Fibroblast of lung (primary cell): Measurements from ENCODE around the gene PUS7. TPM values are rescaled to one million over a fixed set of nuclear protein-coding genes. Genes with fewer than 3 reads are reported as not detected.

Experiments used
- DNase-seq, 2 donors: peaks; one replicate each; pipeline versions ENCODE4 v3.0.0 to v3.0.0-alpha.2; 2010; ENCODE audit warnings: low read depth in 2 of 2
- H2AFZ ChIP-seq: 2 replicates; pipeline ENCODE4 v1.5.1; 2012; ENCODE audit warnings: low read length, control low read depth, inconsistent platforms
- H3K27ac ChIP-seq: 2 replicates; pipeline ENCODE4 v1.5.1; 2011; ENCODE audit warnings: low read length, control low read depth; ENCODE audit not compliant: insufficient read depth
- H3K27me3 ChIP-seq: 2 replicates; pipeline ENCODE4 v1.5.1; 2011; ENCODE audit warnings: mild to moderate bottlenecking, low read length; ENCODE audit not compliant: control insufficient read depth, insufficient read depth
- H3K36me3 ChIP-seq: 2 replicates; pipeline ENCODE4 v1.5.1; 2011; ENCODE audit warnings: low read length; ENCODE audit not compliant: control insufficient read depth, insufficient read depth
- H3K4me1 ChIP-seq: 2 replicates; pipeline ENCODE4 v1.5.1; 2011; ENCODE audit warnings: low read length; ENCODE audit not compliant: control insufficient read depth, insufficient read depth; ENCODE audit errors: extremely low read depth
- H3K4me2 ChIP-seq: 2 replicates; pipeline ENCODE4 v1.5.1; 2011; ENCODE audit warnings: low read length, control low read depth; ENCODE audit not compliant: insufficient read depth; ENCODE audit errors: extremely low read depth
- H3K4me3 ChIP-seq, 4 experiments: fragments of 200-600 bp in 1 of 4; sonication (generic) in 1 of 4; replicated peaks in 1 of 4; 2 replicates each; pipeline ENCODE4 v1.5.1; 2011 to 2016; ENCODE audit warnings: low read length in 4 of 4, low read depth in 3 of 4, mild to moderate bottlenecking in 3 of 4, control low read depth in 2 of 4, inconsistent platforms in 1 of 4, mixed read lengths in 1 of 4; ENCODE audit not compliant: insufficient read depth in 1 of 4; ENCODE audit errors: control extremely low read depth in 1 of 4
- H3K79me2 ChIP-seq: 2 replicates; pipeline ENCODE4 v1.5.1; 2012; ENCODE audit warnings: mild to moderate bottlenecking, low read length, inconsistent platforms; ENCODE audit not compliant: control insufficient read depth, insufficient read depth
- H3K9ac ChIP-seq: 2 replicates; pipeline ENCODE4 v1.5.1; 2011; ENCODE audit warnings: mild to moderate bottlenecking, low read length, control low read depth; ENCODE audit not compliant: insufficient read depth
- H3K9me3 ChIP-seq: 2 replicates; pipeline ENCODE4 v1.5.1; 2012; ENCODE audit warnings: low read depth, low read length; ENCODE audit not compliant: control insufficient read depth, insufficient read depth
- H4K20me1 ChIP-seq: 2 replicates; pipeline ENCODE4 v1.5.1; 2011; ENCODE audit warnings: low read length; ENCODE audit not compliant: control insufficient read depth, insufficient read depth; ENCODE audit errors: extremely low read depth
- CTCF ChIP-seq, 2 donors: IDR thresholded peaks in 1 of 2; conservative IDR thresholded peaks in 1 of 2; 1 replicate in 1 of 2; 2 replicates in 1 of 2; pipeline ENCODE4 v1.5.1; 2011 to 2012; ENCODE audit warnings: low read length in 2 of 2, control low read depth in 1 of 2, inconsistent platforms in 1 of 2, low read depth in 1 of 2, mild to moderate bottlenecking in 1 of 2
- EZH2 ChIP-seq: IDR thresholded peaks from 2 replicates; pipeline ENCODE4 v1.5.1; 2012; ENCODE audit warnings: low read length, control low read depth, mild to moderate bottlenecking; ENCODE audit errors: missing control alignments
- polyA plus RNA-seq, 2 donors: library from polyadenylated mRNA; depleted of rRNA in 1 of 2; stranded (reverse) in 1 of 2; unstranded in 1 of 2; fragments of >200 nt; gene quantifications; 2 replicates each; pipeline ENCODE4 v1.2.1, GENCODE V29; 2011 to 2012; ENCODE audit warnings: missing spikeins in 1 of 2
- total RNA-seq: library from RNA; depleted of rRNA; stranded (reverse); fragments of >200 nt; gene quantifications from 2 replicates; pipeline ENCODE4 v1.2.1, GENCODE V29; 2014

Gene PUS7
- total and polyA plus RNA-seq, 2 donors (not counting 1 experiment from before 2014, with no cell fraction given): 8.8 to 16.0 TPM

GRCh38 chr7:105480931-105481330 lies 41.1 kb downstream of the PUS7 start:
- Histone ChIP-seq H3K27ac (no peak overlapping the region), H2AFZ (no peak overlapping the region), H3K36me3 (no peaks in the 10 kb centered on the region), H3K4me1 (no peaks in the 10 kb centered on the region), H3K9me3 (no peaks in the 10 kb centered on the region), H3K79me2 (no peaks in the 10 kb centered on the region), H3K4me2 (no peak overlapping the region), H4K20me1 (no peaks in the 10 kb centered on the region), H3K27me3 (no peaks in the 10 kb centered on the region), H3K9ac (no peak overlapping the region), H3K4me3 (no peak overlapping the region)
- DNase-seq: peak in 1 of 2 donors; percentile 67
- TF ChIP-seq CTCF (conservative IDR thresholded peaks at IDR 0.05 in 1 of 2, IDR thresholded peaks at IDR 0.05 in 1 of 2; ENCODE audit: low read depth in 1 of 2, low read length in 2 of 2) (no peak), EZH2 (no peak)

- H4K20me1 ChIP-seq: no peaks in the 10 kb centered on the region
- no peak overlapping the region for H3K27ac ChIP-seq
- H3K79me2 ChIP-seq: no peaks in the 10 kb centered on the region
- DNase-seq: no peak
- H3K27me3 ChIP-seq: no peaks in the 10 kb centered on the region
- no peaks in the 10 kb centered on the region for H3K9me3 ChIP-seq
- H2AFZ ChIP-seq: no peak overlapping the region
- TF ChIP-seq CTCF (conservative IDR thresholded peaks at IDR 0.05 in 1 of 2, IDR thresholded peaks at IDR 0.05 in 1 of 2; ENCODE audit: low read depth in 1 of 2, low read length in 2 of 2) (no peak), EZH2 (no peak)
- no peaks in the 10 kb centered on the region for H3K36me3 ChIP-seq
- no peak overlapping the region for H3K4me3 ChIP-seq
- no peak overlapping the region for H3K4me2 ChIP-seq
- no peaks in the 10 kb centered on the region for H3K4me1 ChIP-seq
- no peak overlapping the region for H3K9ac ChIP-seq
These were observed 43.5 kb downstream of the PUS7 start for GRCh38 chr7:105478606-105479005.

GRCh38 chr7:105477908-105478307 lies 44.2 kb downstream of the PUS7 start:
- H3K79me2 ChIP-seq: no peaks in the 10 kb centered on the region
- no peak overlapping the region for H3K27ac ChIP-seq
- no peak overlapping the region for H3K4me3 ChIP-seq
- TF ChIP-seq CTCF (conservative IDR thresholded peaks at IDR 0.05 in 1 of 2, IDR thresholded peaks at IDR 0.05 in 1 of 2; ENCODE audit: low read depth in 1 of 2, low read length in 2 of 2): no peak
- no peaks in the 10 kb centered on the region for H4K20me1 ChIP-seq
- H3K36me3 ChIP-seq: no peaks in the 10 kb centered on the region
- H3K9me3 ChIP-seq: no peaks in the 10 kb centered on the region
- H3K9ac ChIP-seq: no peak overlapping the region
- no peak overlapping the region for H2AFZ ChIP-seq
- peaks cover 2% of the 10 kb centered on the region for H3K4me1 ChIP-seq
- H3K27me3 ChIP-seq: no peaks in the 10 kb centered on the region
- no peak overlapping the region for H3K4me2 ChIP-seq
- DNase-seq: no peak
